ENCODE measurements around the gene AMMECR1. TPM values are rescaled to one million over a fixed set of nuclear protein-coding genes. Genes with fewer than 3 reads are reported as not detected.
"Not testable (repeated sequence)": the region's sequence is repeated elsewhere in the genome, so short reads cannot be mapped to it uniquely, and the experiment has no call there.

AMMECR1 gene
- total RNA-seq, 2 donors from 2014 or later: 1.7 to 2.5 TPM

DNA sequence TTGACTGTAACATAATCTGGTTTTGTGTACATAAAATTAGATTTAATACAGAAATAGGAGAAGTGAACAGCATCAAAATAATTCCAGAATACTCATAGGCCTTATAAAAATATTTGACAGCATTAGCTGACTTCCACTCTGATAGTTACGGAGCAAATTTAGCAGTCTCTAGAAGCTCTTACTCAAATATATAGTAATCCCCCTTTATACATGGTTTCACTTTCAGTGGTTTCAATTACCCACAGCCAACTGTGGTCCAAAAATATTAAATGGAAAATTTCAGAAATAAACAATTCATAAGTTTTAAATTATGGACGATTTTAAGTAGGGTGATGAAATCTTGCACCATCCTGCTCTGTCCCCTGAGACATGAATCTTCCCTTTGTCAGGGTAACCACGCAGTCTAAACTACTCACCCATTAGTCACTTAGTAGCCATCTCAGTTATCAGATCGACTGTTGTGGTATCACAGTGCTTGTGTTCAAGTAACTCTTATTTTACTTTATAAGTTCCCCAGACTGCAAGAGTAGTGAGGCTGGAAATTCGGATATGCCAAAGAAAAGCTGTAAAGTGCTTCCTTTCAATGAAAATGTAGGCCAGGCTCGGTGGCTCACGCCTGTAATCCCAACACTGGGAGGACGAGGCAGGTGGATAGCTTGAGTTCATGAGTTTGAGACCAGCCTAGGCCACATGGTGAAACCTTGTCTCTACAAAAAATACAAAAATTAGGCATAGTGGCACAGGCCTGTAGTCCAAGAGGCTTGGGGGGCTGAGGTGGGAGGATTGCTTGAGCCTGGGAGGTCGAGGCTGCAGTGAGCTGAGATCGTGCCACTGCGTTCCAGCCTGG is 23.5 kb upstream of the AMMECR1 start:
- H3K27me3 ChIP-seq: no peaks in the 10 kb centered on the region
- H3K4me1 ChIP-seq: no peaks in the 10 kb centered on the region
- H3K27ac ChIP-seq: no peak overlapping the region
- no peaks in the 10 kb centered on the region for H3K36me3 ChIP-seq
- H3K4me3 ChIP-seq: no peak overlapping the region
- TF ChIP-seq, protein P1, sequence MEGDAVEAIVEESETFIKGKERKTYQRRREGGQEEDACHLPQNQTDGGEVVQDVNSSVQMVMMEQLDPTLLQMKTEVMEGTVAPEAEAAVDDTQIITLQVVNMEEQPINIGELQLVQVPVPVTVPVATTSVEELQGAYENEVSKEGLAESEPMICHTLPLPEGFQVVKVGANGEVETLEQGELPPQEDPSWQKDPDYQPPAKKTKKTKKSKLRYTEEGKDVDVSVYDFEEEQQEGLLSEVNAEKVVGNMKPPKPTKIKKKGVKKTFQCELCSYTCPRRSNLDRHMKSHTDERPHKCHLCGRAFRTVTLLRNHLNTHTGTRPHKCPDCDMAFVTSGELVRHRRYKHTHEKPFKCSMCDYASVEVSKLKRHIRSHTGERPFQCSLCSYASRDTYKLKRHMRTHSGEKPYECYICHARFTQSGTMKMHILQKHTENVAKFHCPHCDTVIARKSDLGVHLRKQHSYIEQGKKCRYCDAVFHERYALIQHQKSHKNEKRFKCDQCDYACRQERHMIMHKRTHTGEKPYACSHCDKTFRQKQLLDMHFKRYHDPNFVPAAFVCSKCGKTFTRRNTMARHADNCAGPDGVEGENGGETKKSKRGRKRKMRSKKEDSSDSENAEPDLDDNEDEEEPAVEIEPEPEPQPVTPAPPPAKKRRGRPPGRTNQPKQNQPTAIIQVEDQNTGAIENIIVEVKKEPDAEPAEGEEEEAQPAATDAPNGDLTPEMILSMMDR (IDR thresholded peaks at IDR 0.05): no peak
- H3K9me3 ChIP-seq: no peaks in the 10 kb centered on the region
- no peak for DNase-seq (ENCODE audit: low spot score)

DNA sequence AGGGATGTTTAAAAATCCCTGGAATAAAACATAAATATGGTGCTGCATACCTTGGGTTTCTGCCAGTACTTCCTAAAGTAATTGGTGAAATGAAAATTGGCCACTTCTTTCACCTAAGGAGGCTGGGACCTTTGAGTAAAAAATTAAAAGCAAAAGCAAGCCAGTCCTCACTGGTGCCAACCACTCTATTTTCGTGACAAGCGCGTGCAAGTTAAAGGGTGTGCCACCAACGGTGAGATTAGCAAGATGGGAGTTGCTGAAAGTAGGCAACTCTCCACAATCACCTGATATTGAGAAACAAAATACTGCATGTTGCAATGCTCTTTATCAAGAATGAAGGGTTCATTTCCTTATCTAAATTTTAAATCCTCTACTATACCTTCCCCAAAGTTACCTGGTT is 21.1 kb upstream of the AMMECR1 start:
- H3K27ac ChIP-seq: no peak overlapping the region
- no peak overlapping the region for H3K4me3 ChIP-seq
- H3K9me3 ChIP-seq: no peaks in the 10 kb centered on the region
- no peaks in the 10 kb centered on the region for H3K36me3 ChIP-seq
- TF ChIP-seq, protein P1 (IDR thresholded peaks at IDR 0.05): no peak
- no peaks in the 10 kb centered on the region for H3K4me1 ChIP-seq
- H3K27me3 ChIP-seq: no peaks in the 10 kb centered on the region
- no peak for DNase-seq (ENCODE audit: low spot score)

DNA sequence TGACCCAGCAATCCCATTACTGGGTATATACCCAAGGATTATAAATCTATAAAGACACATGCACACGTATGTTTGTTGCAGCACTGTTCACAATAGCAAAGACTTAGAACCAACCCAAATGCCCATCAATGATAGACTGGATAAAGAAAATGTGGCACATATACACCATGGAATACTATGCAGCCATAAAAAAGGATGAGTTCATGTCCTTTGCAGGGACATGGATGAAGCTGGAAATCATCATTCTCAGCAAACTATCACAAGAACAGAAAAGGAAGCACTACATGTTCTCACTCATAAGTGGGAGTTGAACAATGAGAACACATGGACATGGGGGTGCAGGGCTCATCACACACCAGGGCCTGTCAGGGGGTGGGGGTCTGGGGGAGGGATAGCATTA is 15.6 kb upstream of the AMMECR1 start:
- DNase-seq (ENCODE audit: low spot score); H3K4me1 ChIP-seq; H3K36me3 ChIP-seq; H3K27ac ChIP-seq; H3K27me3 ChIP-seq; H3K4me3 ChIP-seq; H3K9me3 ChIP-seq: not testable (repeated sequence)

DNA sequence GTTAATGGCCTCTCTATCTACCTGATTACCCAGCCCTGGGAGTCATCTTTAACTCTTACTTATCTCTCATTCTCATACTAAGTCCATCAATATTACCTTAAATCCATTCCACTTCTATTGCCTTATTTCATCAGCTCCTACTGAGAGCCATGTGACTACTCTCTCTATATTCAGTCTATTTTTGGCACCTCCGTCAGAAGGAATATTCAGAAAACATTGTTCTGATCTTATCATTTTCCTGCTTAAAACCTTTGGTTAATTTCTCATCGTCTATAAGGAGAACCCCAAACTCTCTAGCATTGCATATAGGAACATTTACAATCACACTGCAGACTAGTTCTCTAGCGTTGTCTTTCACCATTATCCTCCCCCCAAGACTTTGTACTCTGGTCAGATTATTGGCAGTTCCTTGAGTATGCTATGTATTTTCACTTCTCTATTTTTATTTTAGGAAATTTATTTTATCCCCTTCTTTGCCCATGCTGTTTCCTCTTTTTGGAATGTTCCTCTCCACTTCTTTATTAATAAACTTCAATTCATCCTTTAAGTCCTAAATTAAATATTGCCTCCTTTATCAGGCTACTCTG is 13.7 kb upstream of the AMMECR1 start:
- Histone ChIP-seq H3K9me3 (no peaks in the 10 kb centered on the region), H3K27me3 (no peaks in the 10 kb centered on the region), H3K27ac (no peak overlapping the region), H3K36me3 (no peaks in the 10 kb centered on the region), H3K4me1 (no peaks in the 10 kb centered on the region), H3K4me3 (no peak overlapping the region)
- TF ChIP-seq, protein P1 (IDR thresholded peaks at IDR 0.05): no peak
- DNase-seq (ENCODE audit: low spot score): no peak

DNA sequence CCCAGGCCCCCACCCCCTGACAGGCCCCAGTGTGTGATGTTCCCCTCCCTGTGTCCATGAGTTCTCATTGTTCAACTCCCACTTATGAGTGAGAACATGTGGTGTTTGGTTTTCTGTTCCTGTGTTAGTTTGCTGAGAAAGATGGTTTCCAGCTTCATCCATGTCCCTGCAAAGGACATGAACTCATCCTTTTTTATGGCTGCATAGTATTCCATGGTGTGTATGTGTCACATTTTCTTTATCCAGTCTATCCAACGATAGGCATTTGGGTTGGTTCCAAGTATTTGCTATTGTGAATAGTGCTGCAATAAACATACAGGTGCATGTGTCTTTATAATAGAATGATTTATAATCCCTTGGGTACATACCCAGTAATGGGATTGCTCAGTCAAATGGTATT is 10.7 kb upstream of the AMMECR1 start:
- H3K4me3 ChIP-seq; H3K27ac ChIP-seq; H3K9me3 ChIP-seq; H3K27me3 ChIP-seq; DNase-seq (ENCODE audit: low spot score); H3K36me3 ChIP-seq; H3K4me1 ChIP-seq: not testable (repeated sequence)

DNA sequence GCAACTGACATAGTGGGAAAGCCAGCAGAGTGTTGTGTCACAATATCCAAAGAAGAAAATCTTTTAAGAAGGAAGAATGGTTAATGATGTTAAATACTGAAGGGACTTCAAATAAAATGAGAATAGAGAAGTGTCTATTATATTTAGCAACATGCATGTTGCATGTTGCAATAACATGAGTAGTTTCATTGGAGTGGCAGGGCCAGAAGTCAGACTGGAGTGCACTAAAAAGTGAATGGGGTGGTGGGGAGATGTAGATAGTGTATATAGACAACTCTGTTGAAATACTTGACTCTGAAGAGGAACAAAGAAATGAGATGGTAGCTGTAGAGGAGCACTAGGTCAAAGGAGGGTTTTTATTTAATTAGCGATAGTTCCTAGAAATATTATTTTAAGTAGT is 9.5 kb upstream of the AMMECR1 start:
- DNase-seq (ENCODE audit: low spot score): no peak
- H3K27ac ChIP-seq: no peak overlapping the region
- H3K27me3 ChIP-seq: no peaks in the 10 kb centered on the region
- H3K4me1 ChIP-seq: no peaks in the 10 kb centered on the region
- H3K4me3 ChIP-seq: no peak overlapping the region
- no peaks in the 10 kb centered on the region for H3K9me3 ChIP-seq
- H3K36me3 ChIP-seq: no peaks in the 10 kb centered on the region
- TF ChIP-seq, protein P1 (IDR thresholded peaks at IDR 0.05): no peak

DNA sequence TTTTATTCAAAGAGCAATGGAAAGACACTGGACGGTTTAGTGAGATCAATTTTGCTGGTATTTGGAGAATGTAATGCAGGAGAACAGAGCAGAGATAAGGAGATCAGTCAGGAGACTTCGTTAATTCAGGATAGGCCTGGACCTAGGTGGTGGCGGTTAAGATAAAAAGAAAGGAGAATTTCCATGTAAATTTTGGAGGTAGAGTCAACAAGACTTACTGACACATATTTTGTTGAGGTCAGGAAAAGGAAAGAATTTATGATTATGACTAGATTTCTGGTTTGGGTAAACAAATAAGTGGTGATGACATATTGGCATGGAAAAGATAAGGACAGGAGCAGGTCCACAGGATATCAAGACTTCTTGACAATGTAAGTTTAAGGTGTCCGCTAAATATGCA is 8.8 kb upstream of the AMMECR1 start:
- H3K9me3 ChIP-seq: no peaks in the 10 kb centered on the region
- H3K27ac ChIP-seq: no peak overlapping the region
- TF ChIP-seq, protein P1 (IDR thresholded peaks at IDR 0.05): no peak
- H3K36me3 ChIP-seq: no peaks in the 10 kb centered on the region
- no peaks in the 10 kb centered on the region for H3K27me3 ChIP-seq
- no peak overlapping the region for H3K4me3 ChIP-seq
- no peak for DNase-seq (ENCODE audit: low spot score)
- no peaks in the 10 kb centered on the region for H3K4me1 ChIP-seq
